ENCODE results near the gene KLHL29.

KLHL29 gene

DNA sequence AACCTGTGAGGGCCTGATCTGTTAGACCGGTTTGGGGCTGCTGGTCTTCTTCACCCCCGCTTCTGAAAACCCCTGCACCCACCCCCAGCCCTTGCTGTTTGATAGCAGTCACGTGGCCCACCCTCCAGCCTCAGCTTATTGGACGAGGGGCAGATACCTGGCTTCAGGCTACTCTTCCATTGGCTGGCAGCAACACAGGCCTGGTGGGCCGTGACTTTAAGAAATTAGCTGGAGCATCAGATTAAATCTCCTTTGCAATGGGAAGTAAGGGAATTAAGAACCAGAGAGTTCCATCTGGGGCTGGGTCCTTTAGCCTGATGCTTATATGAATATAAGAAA, 107.3 kb downstream of the KLHL29 start:
- no peak for FAIRE-seq
- TF ChIP-seq, protein P1, sequence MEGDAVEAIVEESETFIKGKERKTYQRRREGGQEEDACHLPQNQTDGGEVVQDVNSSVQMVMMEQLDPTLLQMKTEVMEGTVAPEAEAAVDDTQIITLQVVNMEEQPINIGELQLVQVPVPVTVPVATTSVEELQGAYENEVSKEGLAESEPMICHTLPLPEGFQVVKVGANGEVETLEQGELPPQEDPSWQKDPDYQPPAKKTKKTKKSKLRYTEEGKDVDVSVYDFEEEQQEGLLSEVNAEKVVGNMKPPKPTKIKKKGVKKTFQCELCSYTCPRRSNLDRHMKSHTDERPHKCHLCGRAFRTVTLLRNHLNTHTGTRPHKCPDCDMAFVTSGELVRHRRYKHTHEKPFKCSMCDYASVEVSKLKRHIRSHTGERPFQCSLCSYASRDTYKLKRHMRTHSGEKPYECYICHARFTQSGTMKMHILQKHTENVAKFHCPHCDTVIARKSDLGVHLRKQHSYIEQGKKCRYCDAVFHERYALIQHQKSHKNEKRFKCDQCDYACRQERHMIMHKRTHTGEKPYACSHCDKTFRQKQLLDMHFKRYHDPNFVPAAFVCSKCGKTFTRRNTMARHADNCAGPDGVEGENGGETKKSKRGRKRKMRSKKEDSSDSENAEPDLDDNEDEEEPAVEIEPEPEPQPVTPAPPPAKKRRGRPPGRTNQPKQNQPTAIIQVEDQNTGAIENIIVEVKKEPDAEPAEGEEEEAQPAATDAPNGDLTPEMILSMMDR (IDR thresholded peaks at IDR 0.05; ENCODE audit: insufficient read depth, missing control alignments): no peak
- DNase-seq (ENCODE audit: insufficient read length, low spot score): no peak

DNA sequence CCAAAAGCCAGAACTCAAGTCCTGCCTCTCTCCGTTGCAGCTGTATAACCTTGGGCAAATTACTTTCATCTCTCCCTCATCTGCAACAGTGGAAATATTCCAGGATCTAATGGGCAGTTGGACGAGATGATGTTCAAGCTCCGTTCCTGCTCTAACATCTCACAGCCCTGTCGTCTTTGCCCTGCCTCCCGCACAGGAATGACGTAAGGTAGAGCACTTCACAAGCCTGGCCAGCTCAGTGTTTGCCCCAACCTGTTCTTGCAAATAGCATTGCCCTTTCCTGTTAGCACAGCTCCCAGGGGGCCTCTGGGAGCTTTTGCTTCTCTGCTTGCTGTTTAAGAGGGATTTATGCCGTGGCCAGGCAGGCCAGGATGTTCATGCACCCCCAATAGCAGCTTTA, 107.9 kb downstream of the KLHL29 start:
- FAIRE-seq: peak; percentile 88
- TF ChIP-seq, protein P1 (IDR thresholded peaks at IDR 0.05; ENCODE audit: insufficient read depth, missing control alignments): no peak
- DNase-seq (ENCODE audit: insufficient read length, low spot score): no peak

DNA sequence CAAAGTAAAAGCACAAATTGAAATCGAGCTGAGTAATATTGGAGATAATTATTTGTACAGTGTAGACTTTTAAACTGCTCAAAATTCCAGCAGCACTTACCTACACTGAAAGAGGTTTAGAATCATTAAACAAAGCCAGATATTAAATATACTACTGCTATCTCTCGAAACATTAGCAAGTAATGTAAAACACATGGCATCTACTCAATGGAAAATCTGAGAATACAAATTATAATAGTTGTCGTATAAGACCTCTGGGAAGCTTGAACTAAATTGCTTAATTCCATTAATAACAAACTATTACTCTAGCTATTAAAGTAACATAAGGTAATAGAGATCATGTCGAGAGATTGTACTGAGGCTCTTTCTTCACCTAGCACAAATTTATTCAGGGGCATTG, 108.9 kb downstream of the KLHL29 start:
- TF ChIP-seq, protein P1 (IDR thresholded peaks at IDR 0.05; ENCODE audit: insufficient read depth, missing control alignments): no peak
- DNase-seq (ENCODE audit: insufficient read length, low spot score) (no peak), FAIRE-seq (peak; percentile 93)

DNA sequence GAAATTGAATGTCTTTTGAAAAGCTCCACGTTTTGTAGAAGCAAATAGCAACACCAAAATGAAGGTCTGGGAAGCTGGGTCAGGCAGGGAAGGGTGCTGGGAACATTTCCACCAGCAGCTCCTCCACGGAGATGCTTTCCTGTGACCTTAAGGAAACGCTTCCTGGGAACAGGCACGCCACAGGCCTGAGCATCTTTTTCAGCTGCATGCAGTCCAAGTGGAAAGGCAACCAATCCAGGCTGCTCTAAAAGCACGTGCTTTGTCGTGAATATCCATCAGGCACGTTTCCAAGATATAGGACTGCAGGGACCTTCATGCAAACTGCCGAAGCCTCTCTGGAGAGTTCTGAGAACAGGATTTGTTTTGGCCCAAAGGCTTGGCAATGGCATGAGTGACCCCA, 109.3 kb downstream of the KLHL29 start:
- TF ChIP-seq, protein P1 (IDR thresholded peaks at IDR 0.05; ENCODE audit: insufficient read depth, missing control alignments): no peak
- DNase-seq (ENCODE audit: insufficient read length, low spot score) (no peak), FAIRE-seq (no peak)

DNA sequence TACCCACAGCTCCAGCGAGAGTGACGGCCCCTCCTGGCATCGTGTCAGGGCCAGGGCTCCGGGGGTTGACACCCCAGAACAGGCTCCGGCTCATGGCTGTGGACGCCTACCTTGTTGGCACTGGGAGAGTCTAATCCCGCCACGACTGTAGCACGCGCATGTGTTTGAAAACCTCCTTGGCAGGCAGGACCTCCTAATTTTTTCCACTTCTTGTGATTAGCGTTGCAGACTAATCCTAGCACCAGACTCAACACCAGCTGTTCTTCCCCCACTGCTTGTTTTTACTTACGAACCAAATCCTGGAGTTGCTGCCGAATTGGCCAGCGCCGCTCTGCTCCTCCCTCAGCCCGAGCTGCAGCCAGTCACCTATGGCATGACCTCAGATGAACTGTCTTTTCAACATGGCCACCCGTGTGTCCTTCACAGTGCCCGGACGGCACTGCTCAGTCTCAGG, 110.7 kb downstream of the KLHL29 start:
- DNase-seq (ENCODE audit: insufficient read length, low spot score): peak; percentile 75
- peak; percentile 88 for FAIRE-seq
- TF ChIP-seq, protein P1 (IDR thresholded peaks at IDR 0.05; ENCODE audit: insufficient read depth, missing control alignments): no peak

DNA sequence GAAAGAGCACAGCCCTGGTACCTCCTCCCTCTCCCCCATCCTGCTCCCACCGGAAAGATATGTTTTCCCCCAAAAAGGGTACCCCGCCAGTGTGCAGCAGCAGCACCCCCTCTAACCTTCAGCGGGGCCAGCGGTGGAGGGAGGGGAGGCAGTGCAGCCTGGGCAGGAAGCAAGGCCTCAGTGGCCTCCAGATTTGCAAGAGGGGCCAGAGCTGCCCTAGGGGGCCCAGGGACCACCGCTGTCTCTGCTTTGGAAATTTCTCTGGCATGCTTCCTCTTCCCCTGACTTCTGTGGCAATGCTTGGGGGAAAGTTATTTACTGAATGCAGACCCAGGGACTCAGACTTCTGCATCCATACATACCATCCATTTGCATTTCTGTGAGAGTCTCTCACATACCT, 111.5 kb downstream of the KLHL29 start:
- DNase-seq (ENCODE audit: insufficient read length, low spot score) (no peak), FAIRE-seq (no peak)
- TF ChIP-seq, protein P1 (IDR thresholded peaks at IDR 0.05; ENCODE audit: insufficient read depth, missing control alignments): no peak

DNA sequence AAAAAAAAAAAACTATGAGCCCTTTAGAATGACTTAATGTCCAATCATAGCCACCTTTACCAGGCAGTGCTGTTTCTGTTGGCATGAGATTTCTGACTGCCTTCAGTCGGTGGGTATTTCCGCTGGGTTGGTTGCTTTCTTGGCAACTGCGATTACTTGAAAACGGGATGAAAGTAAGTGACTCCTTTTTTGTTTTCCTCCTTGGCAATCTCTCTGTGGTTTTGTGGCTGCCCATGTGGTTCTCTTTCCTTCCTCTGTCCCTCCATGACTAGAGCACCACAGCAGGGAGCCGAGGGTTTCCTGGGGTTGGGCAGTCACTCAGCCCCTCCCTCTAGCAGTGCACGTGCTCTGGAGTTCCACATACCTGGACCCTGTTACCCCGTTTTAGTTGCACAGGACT, 112.1 kb downstream of the KLHL29 start:
- FAIRE-seq (no peak), DNase-seq (ENCODE audit: insufficient read length, low spot score) (no peak)
- TF ChIP-seq, protein P1 (IDR thresholded peaks at IDR 0.05; ENCODE audit: insufficient read depth, missing control alignments): no peak

Measured in D721Med (cell line).